Right lobe of liver (tissue), 4 donors: ENCODE data around the gene PIGS.

Experiments used
- POLR2A ChIP-seq: fragments of 450-650 bp; IDR thresholded peaks from one replicate; pipeline ENCODE4 v1.6.1; 2017; ENCODE audit warnings: antibody characterized with exemption, mild to moderate bottlenecking
- TF ChIP-seq, protein P1 (sequence below), 4 donors: fragments of 200-600 bp in 3 of 4; fragments of 450-650 bp in 1 of 4; IDR thresholded peaks; one replicate each; pipeline versions ENCODE4 v1.5.1 to v1.8.0; 2016 to 2022; ENCODE audit warnings: antibody characterized with exemption in 4 of 4, mild to moderate bottlenecking in 2 of 4
- donor health status: DM: no; HTN: no; CAD: no.
- donor health status: DM: no; HTN: no; CAD: no.
- donor health status: DM: no; HTN: yes; CAD: no.

DNA sequence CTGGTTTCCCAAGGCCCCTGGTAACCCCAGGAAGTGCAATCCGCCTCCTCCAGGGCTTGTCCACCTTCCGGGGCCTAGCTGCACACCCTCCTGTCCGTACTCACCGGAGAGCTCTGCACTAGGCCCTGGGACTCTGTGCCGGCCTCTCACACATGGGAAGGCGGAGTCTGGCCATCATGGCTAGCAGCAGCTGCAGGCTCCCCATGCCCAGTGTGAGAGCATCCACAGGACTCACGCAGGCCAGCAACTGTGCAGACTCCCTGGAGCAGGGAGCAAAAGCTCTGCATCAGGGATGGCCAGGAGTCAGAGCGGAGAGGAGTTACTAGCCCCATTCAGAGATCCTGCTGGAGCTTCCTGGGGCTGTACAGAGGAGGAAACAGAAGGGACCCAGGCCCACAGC lies 44.9 kb downstream of the PIGS start:
- no peak for TF ChIP-seq POLR2A
- TF ChIP-seq, protein P1, sequence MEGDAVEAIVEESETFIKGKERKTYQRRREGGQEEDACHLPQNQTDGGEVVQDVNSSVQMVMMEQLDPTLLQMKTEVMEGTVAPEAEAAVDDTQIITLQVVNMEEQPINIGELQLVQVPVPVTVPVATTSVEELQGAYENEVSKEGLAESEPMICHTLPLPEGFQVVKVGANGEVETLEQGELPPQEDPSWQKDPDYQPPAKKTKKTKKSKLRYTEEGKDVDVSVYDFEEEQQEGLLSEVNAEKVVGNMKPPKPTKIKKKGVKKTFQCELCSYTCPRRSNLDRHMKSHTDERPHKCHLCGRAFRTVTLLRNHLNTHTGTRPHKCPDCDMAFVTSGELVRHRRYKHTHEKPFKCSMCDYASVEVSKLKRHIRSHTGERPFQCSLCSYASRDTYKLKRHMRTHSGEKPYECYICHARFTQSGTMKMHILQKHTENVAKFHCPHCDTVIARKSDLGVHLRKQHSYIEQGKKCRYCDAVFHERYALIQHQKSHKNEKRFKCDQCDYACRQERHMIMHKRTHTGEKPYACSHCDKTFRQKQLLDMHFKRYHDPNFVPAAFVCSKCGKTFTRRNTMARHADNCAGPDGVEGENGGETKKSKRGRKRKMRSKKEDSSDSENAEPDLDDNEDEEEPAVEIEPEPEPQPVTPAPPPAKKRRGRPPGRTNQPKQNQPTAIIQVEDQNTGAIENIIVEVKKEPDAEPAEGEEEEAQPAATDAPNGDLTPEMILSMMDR (IDR thresholded peaks at IDR 0.05): no peak
